K562 (cell line): ENCODE measurements around the gene SLC29A3. TPM values are rescaled to one million over a fixed set of nuclear protein-coding genes. Genes with fewer than 3 reads are reported as not detected.

Source experiments
- COPS2 ChIP-seq: fragments of 450-650 bp; conservative IDR thresholded peaks from 2 replicates; pipeline ENCODE4 v1.6.1; 2016; ENCODE audit warnings: mild to moderate bottlenecking, moderate library complexity
- DPF2 ChIP-seq: fragments of 450-650 bp; IDR thresholded peaks from 2 replicates; pipeline ENCODE4 v1.6.1; 2016
- GMEB1 ChIP-seq: fragments of 250-450 bp; sonication (Bioruptor Pico); IDR thresholded peaks from 2 replicates; pipeline ENCODE4 v1.4.0; 2020; ENCODE audit warnings: mild to moderate bottlenecking
- HDAC1 ChIP-seq, 2 experiments: fragments of 450-650 bp; IDR thresholded peaks; 2 replicates each; pipeline ENCODE4 v1.6.1; 2016 to 2017; ENCODE audit warnings: inconsistent platforms in 1 of 2, mild to moderate bottlenecking in 1 of 2, moderate library complexity in 1 of 2
- HMG20A ChIP-seq: fragments of 450-650 bp; formaldehyde crosslinking; conservative IDR thresholded peaks from 2 replicates; pipeline ENCODE4 v1.4.0; 2020; ENCODE audit warnings: mild to moderate bottlenecking, mixed read lengths
- JUND ChIP-seq, 2 experiments: IDR thresholded peaks; 2 replicates in 1 of 2; 3 replicates in 1 of 2; pipeline ENCODE4 v1.6.1; 2011; ENCODE audit warnings: borderline replicate concordance in 2 of 2, low read depth in 2 of 2, low read length in 2 of 2, improper control_type of control experiment in 1 of 2, missing biosample characterization in 1 of 2, missing genetic modification characterization in 1 of 2, missing genetic modification reagents in 1 of 2
- POLR2AphosphoS5 ChIP-seq: IDR thresholded peaks from 2 replicates; pipeline ENCODE4 v1.6.1; 2011; ENCODE audit warnings: mild to moderate bottlenecking, low read depth, low read length, moderate library complexity; ENCODE audit not compliant: control insufficient read depth, insufficient read depth
- SAP30 ChIP-seq: fragments of 200-600 bp; sonication (generic); IDR thresholded peaks from 2 replicates; pipeline ENCODE4 v1.6.1; 2012; ENCODE audit warnings: borderline replicate concordance, low read depth, mild to moderate bottlenecking, moderate library complexity, low read length, control low read depth, inconsistent platforms; ENCODE audit not compliant: insufficient read depth, poor library complexity, severe bottlenecking
- SMC3 ChIP-seq: conservative IDR thresholded peaks from 2 replicates; pipeline ENCODE4 v1.6.1; 2011; ENCODE audit warnings: low read depth, low read length, improper control_type of control experiment; ENCODE audit not compliant: insufficient read depth
- TCF3 ChIP-seq: sonication (generic); formaldehyde crosslinking; IDR thresholded peaks from 2 replicates; pipeline ENCODE4 v1.4.0; 2020; ENCODE audit warnings: mild to moderate bottlenecking, missing genetic modification reagents
- TCF7 ChIP-seq: sonication (generic); IDR thresholded peaks from 2 replicates; pipeline ENCODE4 v1.6.1; 2016; ENCODE audit warnings: antibody characterized with exemption, borderline replicate concordance
- TEAD4 ChIP-seq, 2 experiments: sonication (generic) in 1 of 2; formaldehyde crosslinking in 1 of 2; IDR thresholded peaks; 2 replicates each; pipeline versions ENCODE4 v1.6.1 to v1.8.0; 2012 to 2022; ENCODE audit warnings: borderline replicate concordance in 1 of 2, inconsistent platforms in 1 of 2, low read length in 1 of 2, mild to moderate bottlenecking in 1 of 2, missing genetic modification reagents in 1 of 2
- TOE1 ChIP-seq, 2 experiments: fragments of 450-650 bp in 1 of 2; sonication (generic) in 1 of 2; formaldehyde crosslinking in 1 of 2; IDR thresholded peaks; 2 replicates each; pipeline versions ENCODE4 v1.7.1 to v1.8.0; 2016 to 2022; ENCODE audit warnings: borderline replicate concordance in 2 of 2, mild to moderate bottlenecking in 2 of 2, antibody characterized with exemption in 1 of 2, inconsistent platforms in 1 of 2, low read depth in 1 of 2, missing genetic modification reagents in 1 of 2, moderate library complexity in 1 of 2
- ZNF263 ChIP-seq: sonication (generic); formaldehyde crosslinking; IDR thresholded peaks from 2 replicates; pipeline ENCODE4 v1.8.0; 2022; ENCODE audit warnings: mild to moderate bottlenecking, missing genetic modification reagents, borderline replicate concordance
- ZNF586 ChIP-seq: fragments of 450-650 bp; formaldehyde crosslinking; conservative IDR thresholded peaks from 2 replicates; pipeline ENCODE4 v1.4.0; 2020; ENCODE audit warnings: mild to moderate bottlenecking, moderate library complexity
- polyA plus RNA-seq, 8 experiments: library from polyadenylated mRNA; depleted of rRNA in 4 of 8; stranded (reverse) in 5 of 8; unstranded in 3 of 8; fragments of >200 nt; fragmentation: Nextera tagmentation in 2 of 8; fragmentation: Illumina TruSeq in 1 of 8; extraction: Ambion mirVana in 2 of 8; extraction: Trizol in 1 of 8; gene quantifications; 2 replicates each; pipeline versions ENCODE4 v1.2.1 to v1.2.3, GENCODE V29; 2011 to 2014; ENCODE audit warnings: inconsistent platforms in 1 of 8, missing spikeins in 1 of 8
- total RNA-seq, 7 experiments: library from RNA; depleted of rRNA in 6 of 7; stranded (reverse); fragments of >200 nt in 6 of 7; fragmentation: Illumina TruSeq in 2 of 7; extraction: Trizol in 2 of 7; gene quantifications; 2 replicates each; pipeline versions ENCODE4 v1.2.1 to v1.2.3, GENCODE V29; 2011 to 2021; ENCODE audit warnings: low replicate concordance in 1 of 7
- TF ChIP-seq, protein P1 (sequence below): sonication (generic); formaldehyde crosslinking; IDR thresholded peaks from 2 replicates; pipeline ENCODE4 v1.9.0; 2022; ENCODE audit warnings: mild to moderate bottlenecking, missing genetic modification reagents
- TF ChIP-seq, protein P2 (sequence below), 2 experiments: fragments of 200-800 bp in 1 of 2; sonication (Bioruptor generic) in 1 of 2; sonication (generic) in 1 of 2; formaldehyde crosslinking in 1 of 2; IDR thresholded peaks in 1 of 2; conservative IDR thresholded peaks in 1 of 2; 2 replicates each; pipeline versions ENCODE4 v1.5.0 to v1.6.1; 2016 to 2020; ENCODE audit warnings: missing compliant biosample characterization in 1 of 2, missing genetic modification characterization in 1 of 2, missing genetic modification reagents in 1 of 2
- TF ChIP-seq, protein P3 (sequence below): fragments of 450-650 bp; formaldehyde crosslinking; IDR thresholded peaks from 2 replicates; pipeline ENCODE4 v1.4.0; 2022; ENCODE audit warnings: missing genetic modification characterization

Gene SLC29A3
- total and polyA plus RNA-seq, 9 of the 15 experiments (the other 6 are each of a cell fraction or from before 2014, with no cell fraction given): 2.1 to 10.7 (median 4.6) TPM

GRCh38 chr10:71359364-71360046, 40.4 kb downstream of the SLC29A3 start (continued):
- TF ChIP-seq, protein P1, sequence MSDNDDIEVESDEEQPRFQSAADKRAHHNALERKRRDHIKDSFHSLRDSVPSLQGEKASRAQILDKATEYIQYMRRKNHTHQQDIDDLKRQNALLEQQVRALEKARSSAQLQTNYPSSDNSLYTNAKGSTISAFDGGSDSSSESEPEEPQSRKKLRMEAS (CRISPR knock-in tag): peak; percentile 83
- TF ChIP-seq ZNF263 (CRISPR knock-in tag): peak; percentile 96
- TF ChIP-seq, protein P2, sequence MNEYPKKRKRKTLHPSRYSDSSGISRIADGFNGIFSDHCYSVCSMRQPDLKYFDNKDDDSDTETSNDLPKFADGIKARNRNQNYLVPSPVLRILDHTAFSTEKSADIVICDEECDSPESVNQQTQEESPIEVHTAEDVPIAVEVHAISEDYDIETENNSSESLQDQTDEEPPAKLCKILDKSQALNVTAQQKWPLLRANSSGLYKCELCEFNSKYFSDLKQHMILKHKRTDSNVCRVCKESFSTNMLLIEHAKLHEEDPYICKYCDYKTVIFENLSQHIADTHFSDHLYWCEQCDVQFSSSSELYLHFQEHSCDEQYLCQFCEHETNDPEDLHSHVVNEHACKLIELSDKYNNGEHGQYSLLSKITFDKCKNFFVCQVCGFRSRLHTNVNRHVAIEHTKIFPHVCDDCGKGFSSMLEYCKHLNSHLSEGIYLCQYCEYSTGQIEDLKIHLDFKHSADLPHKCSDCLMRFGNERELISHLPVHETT (CRISPR knock-in tag; conservative IDR thresholded peaks at IDR 0.05 in 1 of 2, IDR thresholded peaks at IDR 0.05 in 1 of 2): 0 out of 4 replicates have a peak, but pooled peaks of 1 of the 2 experiments have one; percentile 34
- TF ChIP-seq COPS2: no peak
- TF ChIP-seq TOE1 (IDR thresholded peaks at IDR 0.05; ENCODE audit: borderline replicate concordance): peak; percentile 30; the same call in 1 of the 2 replicates
- TF ChIP-seq TOE1 (CRISPR knock-in tag; IDR thresholded peaks at IDR 0.05; ENCODE audit: borderline replicate concordance, low read depth): no peak
- TF ChIP-seq DPF2: peak; percentile 85
- peak; percentile 82 for TF ChIP-seq TCF3 (CRISPR knock-in tag)
- no peak for TF ChIP-seq SMC3
- TF ChIP-seq, protein P3, sequence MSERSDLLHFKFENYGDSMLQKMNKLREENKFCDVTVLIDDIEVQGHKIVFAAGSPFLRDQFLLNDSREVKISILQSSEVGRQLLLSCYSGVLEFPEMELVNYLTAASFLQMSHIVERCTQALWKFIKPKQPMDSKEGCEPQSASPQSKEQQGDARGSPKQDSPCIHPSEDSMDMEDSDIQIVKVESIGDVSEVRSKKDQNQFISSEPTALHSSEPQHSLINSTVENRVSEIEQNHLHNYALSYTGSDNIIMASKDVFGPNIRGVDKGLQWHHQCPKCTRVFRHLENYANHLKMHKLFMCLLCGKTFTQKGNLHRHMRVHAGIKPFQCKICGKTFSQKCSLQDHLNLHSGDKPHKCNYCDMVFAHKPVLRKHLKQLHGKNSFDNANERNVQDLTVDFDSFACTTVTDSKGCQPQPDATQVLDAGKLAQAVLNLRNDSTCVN (CRISPR knock-in tag): no peak
- TF ChIP-seq JUND (IDR thresholded peaks at IDR 0.05; ENCODE audit: borderline replicate concordance, low read depth, low read length): peak; percentile 63; the same call in 1 of the 2 replicates
- TF ChIP-seq JUND (tag; IDR thresholded peaks at IDR 0.05; ENCODE audit: borderline replicate concordance, low read depth, low read length): peak; percentile 46; the same call in 1 of the 3 replicates
- peak; percentile 74 to 85; a peak in 3 of 4 replicates for TF ChIP-seq HDAC1 (IDR thresholded peaks at IDR 0.05)
- no peak for TF ChIP-seq TCF7
- no peak for TF ChIP-seq HMG20A
- TF ChIP-seq POLR2AphosphoS5: peak; percentile 77
- TF ChIP-seq ZNF586: no peak
- no peak for TF ChIP-seq SAP30
- no peak for TF ChIP-seq GMEB1 (CRISPR knock-in tag)
- TF ChIP-seq TEAD4 (IDR thresholded peaks at IDR 0.05; ENCODE audit: low read length): peak; percentile 75
- no peak for TF ChIP-seq TEAD4 (CRISPR knock-in tag; IDR thresholded peaks at IDR 0.05; ENCODE audit: borderline replicate concordance)
